NCI-H460 (cell line): Measurements from ENCODE around the gene TNS4. TPM values are rescaled to one million over a fixed set of nuclear protein-coding genes. Genes with fewer than 3 reads are reported as not detected.

Source experiments
- DNase-seq: peaks from one replicate; pipeline ENCODE4 v3.0.0-alpha.2; 2016; ENCODE audit warnings: low read depth; ENCODE audit errors: extremely low read depth
- total RNA-seq: library from RNA; depleted of rRNA; stranded (reverse); fragments of >200 nt; shearing (Covaris generic); gene quantifications from 2 replicates; pipeline ENCODE4 v1.2.3, GENCODE V29; 2014

Gene TNS4
- total RNA-seq, 1 experiment from 2014 or later = 0.10 TPM

- DNase-seq = no peak
Observed at GRCh38 chr17:40475234-40475908, 26.1 kb downstream of the TNS4 start.

- DNase-seq = no peak
Observed at GRCh38 chr17:40474419-40475002, 26.9 kb downstream of the TNS4 start.

GRCh38 chr17:40473573-40474365, 27.7 kb downstream of the TNS4 start:
- no peak for DNase-seq

GRCh38 chr17:40472733-40473452, 28.5 kb downstream of the TNS4 start:
- DNase-seq = no peak

- DNase-seq = no peak
Observed at GRCh38 chr17:40471846-40472732, 29.3 kb downstream of the TNS4 start.

- no peak for DNase-seq
Observed at GRCh38 chr17:40470932-40471828, 30.2 kb downstream of the TNS4 start.

- DNase-seq = no peak
Observed at GRCh38 chr17:40469805-40470675, 31.4 kb downstream of the TNS4 start.

GRCh38 chr17:40468560-40468959, 32.9 kb downstream of the TNS4 start:
- no peak for DNase-seq

GRCh38 chr17:40467281-40467867, 34.0 kb downstream of the TNS4 start:
- DNase-seq = no peak

- no peak for DNase-seq
Observed at GRCh38 chr17:40466298-40466971, 35.0 kb downstream of the TNS4 start.

GRCh38 chr17:40464392-40464855, 37.0 kb downstream of the TNS4 start:
- DNase-seq = no peak

GRCh38 chr17:40463122-40463550, 38.3 kb downstream of the TNS4 start:
- no peak for DNase-seq

- no peak for DNase-seq
Observed at GRCh38 chr17:40462343-40463121, 38.9 kb downstream of the TNS4 start.

GRCh38 chr17:40461732-40462342, 39.6 kb downstream of the TNS4 start:
- DNase-seq = no peak

GRCh38 chr17:40460968-40461731, 40.3 kb downstream of the TNS4 start:
- no peak for DNase-seq
